Stimulated activated CD8-positive, alpha-beta memory T cell treated with anti-CD3 and anti-CD28 coated beads, Interleukin-12 subunit alpha, Interleukin-12 subunit beta, amount 100 ng/mL, for 24 hours (primary cell): ENCODE results near the gene HECW1.
"Not testable (repeated sequence)": the region's sequence is repeated elsewhere in the genome, so short reads cannot be mapped to it uniquely, and the experiment has no call there.

Experiments used
- DNase-seq: peaks from one replicate; pipeline ENCODE4 v3.0.0-alpha.2; 2020; ENCODE audit errors: extremely low read depth

Gene HECW1

DNA sequence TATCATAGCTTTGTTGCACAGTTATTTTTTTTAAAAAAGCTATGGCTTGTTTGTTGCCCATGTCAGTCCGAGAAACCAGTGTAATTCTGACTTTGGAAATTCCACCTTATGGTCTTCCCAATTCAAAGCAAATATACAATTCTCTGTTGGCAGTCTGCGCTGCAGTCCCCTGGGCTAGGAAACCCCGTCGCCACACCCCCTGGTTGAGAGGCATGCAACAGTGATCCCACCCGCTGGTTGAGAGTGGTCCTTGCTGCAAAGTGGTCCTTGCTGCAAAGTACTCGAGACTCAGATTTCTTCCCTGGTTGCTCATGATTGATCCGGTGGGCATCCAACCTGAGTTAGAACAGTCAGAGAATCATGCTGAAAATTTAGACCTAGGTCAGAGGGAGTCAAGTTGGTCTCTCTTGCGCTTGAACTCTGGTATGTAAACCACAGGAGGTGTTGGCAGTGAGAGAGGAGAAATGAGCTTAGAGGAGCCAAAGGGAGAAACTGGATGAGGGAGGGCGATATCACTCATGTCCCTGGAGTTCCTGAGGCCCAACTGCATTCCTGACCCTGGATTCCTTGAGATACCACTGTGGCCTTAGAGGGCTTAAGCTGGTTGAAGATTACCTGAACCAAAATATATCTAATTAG, 425.4 kb downstream of the HECW1 start:
- DNase-seq, result no peak

- no peak for DNase-seq
Measured at GRCh38 chr7:43538404-43538771, 425.9 kb downstream of the HECW1 start.

- no peak for DNase-seq
Measured at GRCh38 chr7:43540471-43540870, 428.0 kb downstream of the HECW1 start.

- no peak for DNase-seq
Measured at GRCh38 chr7:43542716-43543115, 430.3 kb downstream of the HECW1 start.

- no peak for DNase-seq
Measured at GRCh38 chr7:43546231-43546630, 433.8 kb downstream of the HECW1 start.

DNA sequence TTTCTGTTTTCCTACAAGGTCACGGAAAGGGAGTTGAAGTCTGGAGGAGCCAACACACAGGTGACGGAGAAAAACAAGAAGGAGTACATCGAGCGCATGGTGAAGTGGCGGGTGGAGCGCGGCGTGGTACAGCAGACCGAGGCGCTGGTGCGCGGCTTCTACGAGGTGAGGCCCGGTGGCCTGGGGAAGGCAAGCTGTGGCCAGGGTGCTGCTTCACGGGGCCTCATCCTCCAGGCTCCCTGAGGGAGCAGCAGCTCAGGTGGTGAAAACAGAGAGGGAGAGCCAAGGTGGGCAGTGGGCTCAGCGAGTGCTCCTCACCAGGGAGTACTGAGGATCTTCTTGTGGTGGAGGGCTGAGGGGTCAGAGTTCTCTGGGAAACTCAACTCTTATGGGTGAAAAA, 438.0 kb downstream of the HECW1 start:
- DNase-seq, result no peak

DNA sequence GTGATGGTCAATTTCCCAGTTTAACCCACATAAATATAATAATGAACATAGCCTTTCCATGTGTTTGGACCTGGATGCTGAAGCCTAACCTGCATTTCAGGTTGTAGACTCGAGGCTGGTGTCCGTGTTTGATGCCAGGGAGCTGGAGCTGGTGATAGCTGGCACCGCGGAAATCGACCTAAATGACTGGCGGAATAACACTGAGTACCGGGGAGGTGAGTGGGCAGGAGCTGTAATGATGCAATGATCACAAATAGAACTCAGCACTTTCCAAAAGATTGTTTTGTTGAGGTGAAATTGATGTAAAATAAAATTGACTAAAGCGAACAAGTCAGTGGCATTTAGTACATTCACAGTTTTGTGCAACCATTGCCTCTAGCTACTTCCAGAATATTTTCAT, 439.7 kb downstream of the HECW1 start:
- DNase-seq, result no peak

DNA sequence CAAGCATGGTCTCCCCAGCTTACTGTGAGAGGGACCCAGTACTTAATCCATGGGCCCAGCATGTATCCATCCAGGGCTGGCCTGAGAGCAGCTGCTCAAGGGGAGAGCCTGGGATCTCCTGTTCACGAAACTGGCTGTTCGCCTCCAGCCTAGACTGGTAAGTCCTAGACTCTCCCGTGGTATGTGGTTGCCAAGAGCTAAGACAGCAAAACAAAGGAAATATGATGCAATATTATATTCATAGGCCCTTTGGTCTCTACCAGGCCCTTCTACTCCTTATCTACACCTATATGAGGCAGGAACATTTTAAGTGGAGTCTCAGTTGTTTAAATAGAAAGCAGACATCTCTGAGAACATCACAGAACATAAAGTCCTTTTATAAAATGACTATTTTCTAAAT, 441.6 kb downstream of the HECW1 start:
- DNase-seq, result no peak

GRCh38 chr7:43554423-43554822, 442.0 kb downstream of the HECW1 start:
- no peak for DNase-seq

DNA sequence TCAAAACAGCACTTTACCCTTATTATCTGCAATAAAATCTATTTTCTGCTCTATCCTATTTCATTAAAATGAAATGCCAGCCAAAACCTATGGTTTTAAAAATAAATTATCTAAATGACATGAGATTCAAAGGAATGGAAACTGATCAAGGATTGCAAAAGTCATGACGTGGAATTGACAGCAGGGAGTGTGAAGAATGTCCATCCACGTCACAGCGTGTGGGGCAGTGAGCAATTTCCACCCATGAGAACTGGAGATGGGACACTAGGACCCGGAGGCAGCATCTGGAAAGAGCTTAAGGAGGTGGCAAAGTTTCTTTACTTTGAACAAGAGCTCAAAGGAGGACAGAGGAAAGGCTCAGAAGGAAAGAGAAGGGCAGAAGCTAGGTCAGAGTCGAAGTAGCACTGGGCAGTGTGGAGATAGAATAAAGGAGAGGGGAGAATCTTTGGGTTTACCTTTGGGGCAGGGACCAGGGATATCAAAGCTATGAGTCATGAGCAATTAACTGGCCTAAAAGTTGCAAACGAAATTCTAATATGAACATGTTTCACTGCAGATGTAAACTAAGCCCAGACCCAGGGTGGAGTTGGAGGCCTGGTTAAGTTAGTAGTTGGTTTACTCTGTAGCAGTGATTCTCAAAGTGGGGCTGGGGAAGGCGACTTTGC, 445.5 kb downstream of the HECW1 start:
- no peak for DNase-seq

- DNase-seq, result no peak
Measured at GRCh38 chr7:43559171-43559945, 446.9 kb downstream of the HECW1 start.

GRCh38 chr7:43559946-43560335, 447.5 kb downstream of the HECW1 start:
- no peak for DNase-seq

- no peak for DNase-seq
Measured at GRCh38 chr7:43560742-43561330, 448.4 kb downstream of the HECW1 start.

GRCh38 chr7:43562383-43562782, 449.9 kb downstream of the HECW1 start:
- no peak for DNase-seq

DNA sequence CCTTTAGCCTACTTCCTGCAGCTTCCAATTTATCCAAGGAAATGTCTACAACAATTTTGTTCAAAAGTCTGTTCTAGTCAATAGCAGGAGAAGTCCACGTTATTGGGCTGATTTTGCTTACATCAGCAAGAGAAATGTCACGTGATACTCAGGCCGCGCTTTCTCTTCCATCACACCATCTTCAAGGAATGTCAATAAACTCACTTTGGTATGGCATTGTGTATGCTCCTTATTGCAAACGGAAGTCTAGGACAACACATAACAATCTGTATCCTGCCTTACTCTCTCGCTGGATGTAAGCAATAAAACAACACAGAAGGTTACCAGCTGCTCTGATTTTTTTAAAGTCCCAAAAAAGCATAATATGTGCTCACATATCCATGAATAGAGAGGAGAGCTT, 453.3 kb downstream of the HECW1 start:
- no peak for DNase-seq

- no peak for DNase-seq
Measured at GRCh38 chr7:43568529-43568928, 456.1 kb downstream of the HECW1 start.

DNA sequence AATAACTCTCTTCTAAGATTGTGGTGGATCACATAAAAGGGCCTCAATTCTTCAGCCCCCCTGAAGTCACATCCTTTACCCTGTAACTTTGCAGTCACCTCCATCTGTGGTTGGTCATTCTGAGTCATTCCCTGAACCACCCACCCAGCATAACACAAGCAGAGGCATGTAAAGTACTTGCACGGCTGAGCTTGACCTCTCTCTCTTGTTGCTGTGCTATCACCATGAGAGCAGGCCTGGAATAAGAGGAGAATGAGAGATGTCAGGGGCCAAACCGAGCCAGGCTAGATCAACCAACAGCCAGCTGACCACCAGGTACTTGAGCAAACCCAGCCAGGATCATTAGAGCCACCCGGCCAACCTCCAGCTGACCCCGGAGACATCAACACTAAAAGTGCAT, 457.0 kb downstream of the HECW1 start:
- no peak for DNase-seq

DNA sequence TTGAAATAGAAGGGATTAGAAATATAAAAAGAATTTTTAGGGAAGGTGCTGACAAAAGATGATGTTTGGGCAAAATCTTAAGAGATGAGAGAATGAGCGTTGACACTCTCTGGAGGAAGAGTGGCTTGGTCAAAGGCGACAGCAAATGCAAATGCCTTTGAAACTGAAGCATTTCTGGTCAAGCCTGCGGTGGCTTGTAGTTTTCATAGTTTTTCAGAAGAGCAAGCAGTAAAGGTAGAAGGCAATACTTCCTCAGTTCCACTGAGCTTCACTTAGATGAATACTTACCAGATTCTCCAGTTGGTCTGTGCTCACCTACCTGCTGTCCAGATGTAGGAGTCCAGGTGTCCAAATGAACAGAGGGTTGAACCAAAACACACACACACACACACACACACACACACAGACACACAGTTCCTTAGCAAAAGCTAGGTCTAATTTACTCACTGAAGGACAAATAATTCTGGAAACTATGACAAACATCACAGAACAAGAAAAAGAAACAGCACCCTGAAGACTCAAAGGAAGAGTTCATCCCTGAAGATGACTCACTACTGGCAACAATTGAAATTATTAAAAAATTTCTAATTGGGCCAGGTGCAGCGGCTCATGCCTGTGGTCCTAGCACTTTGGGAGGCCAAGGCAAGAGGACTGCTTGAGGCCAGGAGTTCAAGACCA, 458.4 kb downstream of the HECW1 start:
- no peak for DNase-seq

- no peak for DNase-seq
Measured at GRCh38 chr7:43572516-43573049, 460.1 kb downstream of the HECW1 start.

DNA sequence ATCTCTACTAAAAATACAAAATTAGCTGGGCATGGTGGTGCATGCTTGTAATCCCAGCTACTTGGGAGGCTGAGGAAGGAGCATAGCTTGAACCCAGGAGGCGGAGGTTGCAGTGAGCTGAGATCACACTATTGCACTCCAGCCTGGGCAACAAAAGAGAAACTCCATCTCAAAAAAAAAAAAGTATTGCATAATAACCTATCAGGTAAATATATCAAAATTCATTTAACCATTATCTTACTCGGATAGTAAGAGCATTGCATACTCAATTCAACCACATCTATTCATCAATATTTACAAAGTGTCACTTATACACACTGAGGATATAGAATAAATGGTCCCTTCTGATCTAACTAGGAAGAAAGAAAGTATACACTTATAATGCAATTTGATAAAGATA, 461.4 kb downstream of the HECW1 start:
- not testable (repeated sequence) for DNase-seq

DNA sequence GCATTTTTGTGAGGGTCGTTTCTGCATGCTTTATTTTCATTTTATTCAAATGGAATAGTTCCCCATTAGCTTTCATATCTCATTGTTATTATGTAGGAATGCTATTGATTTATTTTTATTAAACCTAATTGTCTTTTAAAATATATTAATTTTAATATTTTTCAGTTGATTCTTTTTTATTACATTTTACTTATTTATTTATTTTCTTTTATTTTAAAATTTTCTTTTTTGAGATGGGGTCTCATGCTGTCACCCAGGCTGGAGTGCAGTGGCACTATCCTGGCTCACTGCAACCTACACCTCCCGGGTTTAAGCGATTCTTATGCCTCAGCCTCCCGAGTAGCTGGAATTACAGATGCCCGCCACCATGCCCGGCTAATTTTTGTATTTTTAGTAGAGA, 463.1 kb downstream of the HECW1 start:
- DNase-seq, result no peak

DNA sequence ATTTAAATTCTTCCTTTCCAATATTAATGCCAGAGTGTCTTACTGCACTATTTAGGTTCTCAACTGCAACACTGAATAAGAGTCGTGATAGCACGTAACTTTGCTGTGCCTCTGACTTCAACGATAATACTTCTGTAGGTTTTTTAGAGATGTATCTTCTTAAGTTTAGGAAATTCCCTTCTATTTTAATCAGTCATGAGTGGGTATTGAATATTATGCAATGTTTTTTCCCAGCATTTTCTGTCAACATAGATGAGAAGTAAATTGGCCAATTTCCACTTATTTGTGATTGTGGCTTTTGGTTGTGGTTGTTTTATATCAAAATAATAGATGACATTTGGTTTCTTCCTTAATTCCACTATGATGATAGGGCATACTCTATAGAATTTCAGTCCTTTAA, 463.8 kb downstream of the HECW1 start:
- DNase-seq, result no peak
